ENCODE data around the gene SPARCL1.
"Not testable (repeated sequence)": the region's sequence is repeated elsewhere in the genome, so short reads cannot be mapped to it uniquely, and the experiment has no call there.

SPARCL1 gene

DNA sequence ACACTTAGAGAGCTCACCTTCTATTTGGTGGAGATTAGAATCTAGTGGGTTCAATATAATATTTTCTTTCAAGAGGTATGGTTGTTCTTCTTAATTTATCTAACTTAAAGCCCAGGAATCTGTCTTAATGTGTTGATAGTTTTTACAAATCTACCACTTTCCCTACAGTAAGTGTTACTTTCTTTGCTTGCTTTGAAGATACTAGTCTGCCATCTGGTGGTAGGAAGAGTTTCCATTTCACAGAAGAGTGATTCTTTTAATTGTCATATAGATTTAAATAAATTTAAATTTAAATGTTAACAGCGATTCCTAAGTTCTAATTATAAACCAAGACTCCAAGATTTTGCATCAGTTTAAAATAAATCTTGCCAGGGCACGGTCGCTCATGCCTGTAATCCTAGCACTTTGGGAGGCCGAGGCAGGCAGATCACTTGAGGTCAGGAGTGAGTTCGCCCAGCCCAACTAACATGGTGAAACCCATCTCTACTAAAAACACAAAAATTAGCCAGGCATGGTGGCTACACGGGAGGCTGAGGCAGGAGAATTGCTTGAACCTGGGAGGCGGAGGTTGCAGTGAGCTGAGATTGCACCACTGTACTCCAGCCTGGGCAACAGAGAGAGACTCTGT, 63.3 kb downstream of the SPARCL1 start:
- TF ChIP-seq CTCF (IDR thresholded peaks at IDR 0.05; ENCODE audit: unreplicated experiment in 3 of 3), result peak; percentile 61 to 71 (median 67)

DNA sequence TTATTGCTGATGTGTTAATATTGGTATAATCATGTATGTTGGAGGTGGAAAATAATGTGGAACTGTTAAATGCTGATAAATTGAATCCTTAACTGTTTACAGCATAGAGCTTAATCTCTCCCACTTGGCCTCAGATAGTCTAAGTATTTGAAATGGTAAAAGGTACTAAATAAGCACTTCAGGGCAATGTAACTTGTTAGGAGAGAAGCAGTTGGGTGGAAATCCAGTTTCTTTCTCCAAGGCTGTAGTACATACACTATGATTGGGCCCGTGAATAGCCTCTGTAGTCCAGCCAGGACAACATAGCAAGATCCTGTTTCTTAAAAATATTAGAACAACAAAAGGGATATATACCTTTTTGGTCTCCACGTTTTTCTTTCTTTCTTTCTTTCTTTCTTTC, 67.1 kb downstream of the SPARCL1 start:
- no peak overlapping the region for H3K4me3 Mint-ChIP-seq
- H3K4me1 Mint-ChIP-seq, result no peaks in the 10 kb centered on the region
- no peaks in the 10 kb centered on the region for H3K27me3 Mint-ChIP-seq (ENCODE audit: low read depth)
- peaks cover 25% of the 10 kb centered on the region for H3K36me3 Mint-ChIP-seq (ENCODE audit: low read depth)
- no peak overlapping the region for H3K27ac Mint-ChIP-seq
- no peaks in the 10 kb centered on the region for H3K9me3 Mint-ChIP-seq
- no peak for TF ChIP-seq CTCF (IDR thresholded peaks at IDR 0.05; ENCODE audit: unreplicated experiment in 3 of 3)

More for the DNA sequence above, 63.3 kb downstream of the SPARCL1 start:
- H3K27ac Mint-ChIP-seq, result peak overlapping the region in 1 of 3 experiments; percentile 24
- H3K36me3 Mint-ChIP-seq (ENCODE audit: low read depth), result peaks cover 3% of the 10 kb centered on the region
- no peaks in the 10 kb centered on the region for H3K9me3 Mint-ChIP-seq
- no peaks in the 10 kb centered on the region for H3K27me3 Mint-ChIP-seq (ENCODE audit: low read depth)
- no peaks in the 10 kb centered on the region for H3K4me1 Mint-ChIP-seq
- no peak overlapping the region for H3K4me3 Mint-ChIP-seq

DNA sequence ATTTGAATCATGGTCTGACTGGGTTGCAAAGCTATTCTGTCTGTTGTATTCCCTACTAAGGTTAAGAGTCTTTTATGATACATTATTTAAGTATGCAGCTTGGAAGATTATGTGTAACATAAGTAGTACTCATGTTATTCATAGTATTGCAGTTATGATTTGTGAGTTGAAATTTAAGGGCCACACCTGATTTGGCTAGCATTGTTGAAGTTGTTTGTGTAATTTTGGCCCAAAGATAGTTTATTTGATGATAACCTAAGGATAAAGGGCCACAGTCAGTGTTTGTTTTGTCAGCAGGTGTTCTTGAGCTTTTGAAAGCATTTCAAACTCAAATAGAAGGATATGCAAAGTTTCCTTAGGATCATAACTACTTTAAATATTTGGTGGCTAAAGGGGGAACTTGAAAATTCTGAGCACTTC, 67.9 kb downstream of the SPARCL1 start:
- no peak overlapping the region for H3K27ac Mint-ChIP-seq
- no peak for TF ChIP-seq CTCF (IDR thresholded peaks at IDR 0.05; ENCODE audit: unreplicated experiment in 3 of 3)

GRCh38 chr4:87458913-87459312, 70.3 kb downstream of the SPARCL1 start:
- TF ChIP-seq CTCF (IDR thresholded peaks at IDR 0.05; ENCODE audit: unreplicated experiment in 3 of 3), result no peak
- H3K27me3 Mint-ChIP-seq (ENCODE audit: low read depth), result no peaks in the 10 kb centered on the region

More for the DNA sequence above, 67.9 kb downstream of the SPARCL1 start:
- no peaks in the 10 kb centered on the region for H3K4me1 Mint-ChIP-seq
- H3K27me3 Mint-ChIP-seq (ENCODE audit: low read depth), result no peaks in the 10 kb centered on the region
- H3K9me3 Mint-ChIP-seq, result no peaks in the 10 kb centered on the region
- H3K4me3 Mint-ChIP-seq, result no peak overlapping the region
- H3K36me3 Mint-ChIP-seq (ENCODE audit: low read depth), result peaks cover 25% of the 10 kb centered on the region

DNA sequence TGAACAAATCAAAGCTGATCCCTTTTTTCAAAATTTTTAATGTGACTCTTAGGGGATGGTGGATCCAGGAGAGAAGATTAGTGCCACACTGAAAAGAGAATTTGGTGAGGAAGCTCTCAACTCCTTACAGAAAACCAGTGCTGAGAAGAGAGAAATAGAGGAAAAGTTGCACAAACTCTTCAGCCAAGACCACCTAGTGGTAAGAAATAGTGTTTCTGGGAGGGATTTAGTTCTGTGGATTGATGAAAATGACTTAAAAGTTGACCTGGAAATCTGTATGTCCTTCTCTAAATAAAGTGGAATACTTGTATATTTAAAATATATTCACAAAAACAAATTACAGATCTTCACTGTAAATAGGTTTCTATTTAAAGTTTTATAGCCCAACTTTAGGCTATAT, 77.6 kb downstream of the SPARCL1 start:
- no peaks in the 10 kb centered on the region for H3K27me3 Mint-ChIP-seq (ENCODE audit: low read depth)
- H3K4me3 Mint-ChIP-seq, result no peak overlapping the region
- H3K4me1 Mint-ChIP-seq, result no peaks in the 10 kb centered on the region
- H3K36me3 Mint-ChIP-seq (ENCODE audit: low read depth), result peaks cover 40% of the 10 kb centered on the region
- TF ChIP-seq CTCF (IDR thresholded peaks at IDR 0.05; ENCODE audit: unreplicated experiment in 3 of 3), result no peak
- no peaks in the 10 kb centered on the region for H3K9me3 Mint-ChIP-seq
- no peak overlapping the region for H3K27ac Mint-ChIP-seq

More at GRCh38 chr4:87458913-87459312, 70.3 kb downstream of the SPARCL1 start:
- Mint-ChIP-seq H3K4me1 (no peaks in the 10 kb centered on the region), H3K27ac (no peak overlapping the region), H3K4me3 (no peak overlapping the region), H3K36me3 (ENCODE audit: low read depth) (peaks cover 40% of the 10 kb centered on the region), H3K9me3 (no peaks in the 10 kb centered on the region)

DNA sequence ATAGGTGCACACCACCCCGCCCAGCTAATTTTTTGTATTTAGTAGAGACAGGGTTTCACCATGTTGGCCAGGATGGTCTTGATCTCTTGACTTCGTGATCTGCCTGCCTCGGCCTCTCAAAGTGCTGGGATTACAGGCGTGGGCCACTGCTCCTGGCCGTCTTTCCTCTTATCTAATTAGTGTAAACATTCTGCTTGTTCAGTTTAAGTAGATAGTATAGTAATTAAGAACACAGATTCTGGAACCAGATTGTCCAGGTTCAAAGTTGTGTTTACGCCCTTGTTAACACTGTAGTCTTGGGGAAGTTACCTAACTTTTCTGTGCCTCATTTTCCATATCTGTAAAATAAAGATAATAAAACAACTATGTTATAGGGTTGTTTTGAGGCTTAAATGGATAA, 82.8 kb downstream of the SPARCL1 start:
- not testable (repeated sequence) for H3K4me1 Mint-ChIP-seq; H3K9me3 Mint-ChIP-seq; H3K4me3 Mint-ChIP-seq; H3K27ac Mint-ChIP-seq; H3K27me3 Mint-ChIP-seq (ENCODE audit: low read depth)
- H3K36me3 Mint-ChIP-seq (ENCODE audit: low read depth), result peaks cover 68% of the 10 kb centered on the region

Measured in nephron (organoid).